ENCODE measurements around the gene DTD2. TPM values are rescaled to one million over a fixed set of nuclear protein-coding genes. Genes with fewer than 3 reads are reported as not detected.
"Not testable (repeated sequence)": the region's sequence is repeated elsewhere in the genome, so short reads cannot be mapped to it uniquely, and the experiment has no call there.

Gene DTD2
- polyA plus RNA-seq, 4 donors, result 5.4 to 16.4 (median 12.4) TPM

- H3K4me3 ChIP-seq (ENCODE audit: low read depth in 1 of 3, low read length in 3 of 3); H3K36me3 ChIP-seq (ENCODE audit: control insufficient read depth in 3 of 3, insufficient read depth in 2 of 3, low read depth in 1 of 3, low read length in 3 of 3); H3K27ac ChIP-seq (ENCODE audit: low read depth in 1 of 3, low read length in 2 of 3); DNase-seq; H3K9me3 ChIP-seq (ENCODE audit: control insufficient read depth in 2 of 2, insufficient read depth in 1 of 2, low read depth in 1 of 2, low read length in 1 of 2); H3K27me3 ChIP-seq (ENCODE audit: control insufficient read depth in 3 of 3, insufficient read depth in 3 of 3, low read length in 3 of 3); H3K4me1 ChIP-seq (ENCODE audit: control insufficient read depth in 3 of 3, insufficient read depth in 2 of 3, low read depth in 1 of 3, low read length in 2 of 3); FAIRE-seq: not testable (repeated sequence)
- whole genome bisulfite sequencing, 3 donors, result 90 to 98% (median 97%) methylated on average over 10 to 43 of the region's 45 CpGs
These were observed 20.1 kb downstream of the DTD2 start for GRCh38 chr14:31437045-31437691.

GRCh38 chr14:31435276-31435675 is 22.0 kb downstream of the DTD2 start:
- FAIRE-seq (no peak), DNase-seq (no peak)
- no peaks in the 10 kb centered on the region for H3K4me1 ChIP-seq (ENCODE audit: control insufficient read depth in 3 of 3, insufficient read depth in 2 of 3, low read depth in 1 of 3, low read length in 2 of 3)
- H3K27me3 ChIP-seq (ENCODE audit: control insufficient read depth in 3 of 3, insufficient read depth in 3 of 3, low read length in 3 of 3), result no peaks in the 10 kb centered on the region
- no peaks in the 10 kb centered on the region for H3K9me3 ChIP-seq (ENCODE audit: control insufficient read depth in 2 of 2, insufficient read depth in 1 of 2, low read depth in 1 of 2, low read length in 1 of 2)
- no peaks in the 10 kb centered on the region for H3K36me3 ChIP-seq (ENCODE audit: control insufficient read depth in 3 of 3, insufficient read depth in 2 of 3, low read depth in 1 of 3, low read length in 3 of 3)
- no peak overlapping the region for H3K4me3 ChIP-seq (ENCODE audit: low read depth in 1 of 3, low read length in 3 of 3)
- no peak overlapping the region for H3K27ac ChIP-seq (ENCODE audit: low read depth in 1 of 3, low read length in 2 of 3)

- H3K4me3 ChIP-seq (ENCODE audit: low read depth in 1 of 3, low read length in 3 of 3), result no peak overlapping the region
- H3K27ac ChIP-seq (ENCODE audit: low read depth in 1 of 3, low read length in 2 of 3), result no peak overlapping the region
- H3K27me3 ChIP-seq (ENCODE audit: control insufficient read depth in 3 of 3, insufficient read depth in 3 of 3, low read length in 3 of 3), result no peaks in the 10 kb centered on the region
- H3K9me3 ChIP-seq (ENCODE audit: control insufficient read depth in 2 of 2, insufficient read depth in 1 of 2, low read depth in 1 of 2, low read length in 1 of 2), result no peaks in the 10 kb centered on the region
- FAIRE-seq (no peak), DNase-seq (no peak)
- H3K36me3 ChIP-seq (ENCODE audit: control insufficient read depth in 3 of 3, insufficient read depth in 2 of 3, low read depth in 1 of 3, low read length in 3 of 3), result peaks cover 0 to 2% (median 0%) of the 10 kb centered on the region in 3 donors
- 96 to 98% (median 97%) methylated on average over 11 of the region's 11 CpGs for WGBS, 3 donors
- H3K4me1 ChIP-seq (ENCODE audit: control insufficient read depth in 3 of 3, insufficient read depth in 2 of 3, low read depth in 1 of 3, low read length in 2 of 3), result no peaks in the 10 kb centered on the region
These were observed 26.6 kb downstream of the DTD2 start for GRCh38 chr14:31430634-31431264.

GRCh38 chr14:31429791-31430190 is 27.5 kb downstream of the DTD2 start:
- 86 to 94% (median 91%) methylated on average over 1 of the region's 1 CpG for WGBS, 3 donors
- Histone ChIP-seq H3K4me3 (ENCODE audit: low read depth in 1 of 3, low read length in 3 of 3) (no peak overlapping the region), H3K27ac (ENCODE audit: low read depth in 1 of 3, low read length in 2 of 3) (no peak overlapping the region), H3K9me3 (ENCODE audit: control insufficient read depth in 2 of 2, insufficient read depth in 1 of 2, low read depth in 1 of 2, low read length in 1 of 2) (no peaks in the 10 kb centered on the region), H3K36me3 (ENCODE audit: control insufficient read depth in 3 of 3, insufficient read depth in 2 of 3, low read depth in 1 of 3, low read length in 3 of 3) (peaks cover 0 to 2% (median 0%) of the 10 kb centered on the region in 3 donors), H3K4me1 (ENCODE audit: control insufficient read depth in 3 of 3, insufficient read depth in 2 of 3, low read depth in 1 of 3, low read length in 2 of 3) (no peaks in the 10 kb centered on the region), H3K27me3 (ENCODE audit: control insufficient read depth in 3 of 3, insufficient read depth in 3 of 3, low read length in 3 of 3) (no peaks in the 10 kb centered on the region)
- DNase-seq (no peak), FAIRE-seq (no peak)

GRCh38 chr14:31428011-31428410 is 29.3 kb downstream of the DTD2 start:
- DNase-seq (no peak), FAIRE-seq (no peak)
- 95 to 97% (median 96%) methylated on average over 1 of the region's 1 CpG for WGBS, 3 donors
- Histone ChIP-seq H3K4me1 (ENCODE audit: control insufficient read depth in 3 of 3, insufficient read depth in 2 of 3, low read depth in 1 of 3, low read length in 2 of 3) (no peaks in the 10 kb centered on the region), H3K27ac (ENCODE audit: low read depth in 1 of 3, low read length in 2 of 3) (no peak overlapping the region), H3K9me3 (ENCODE audit: control insufficient read depth in 2 of 2, insufficient read depth in 1 of 2, low read depth in 1 of 2, low read length in 1 of 2) (no peaks in the 10 kb centered on the region), H3K4me3 (ENCODE audit: low read depth in 1 of 3, low read length in 3 of 3) (no peak overlapping the region), H3K27me3 (ENCODE audit: control insufficient read depth in 3 of 3, insufficient read depth in 3 of 3, low read length in 3 of 3) (no peaks in the 10 kb centered on the region), H3K36me3 (ENCODE audit: control insufficient read depth in 3 of 3, insufficient read depth in 2 of 3, low read depth in 1 of 3, low read length in 3 of 3) (peaks cover 0 to 2% (median 0%) of the 10 kb centered on the region in 3 donors)

- no peaks in the 10 kb centered on the region for H3K9me3 ChIP-seq (ENCODE audit: control insufficient read depth in 2 of 2, insufficient read depth in 1 of 2, low read depth in 1 of 2, low read length in 1 of 2)
- FAIRE-seq (no peak), DNase-seq (no peak)
- H3K27ac ChIP-seq (ENCODE audit: low read depth in 1 of 3, low read length in 2 of 3), result no peak overlapping the region
- peaks cover 0 to 2% (median 0%) of the 10 kb centered on the region in 3 donors for H3K36me3 ChIP-seq (ENCODE audit: control insufficient read depth in 3 of 3, insufficient read depth in 2 of 3, low read depth in 1 of 3, low read length in 3 of 3)
- 69 to 79% (median 77%) methylated on average over 2 of the region's 2 CpGs for WGBS, 3 donors
- no peaks in the 10 kb centered on the region for H3K4me1 ChIP-seq (ENCODE audit: control insufficient read depth in 3 of 3, insufficient read depth in 2 of 3, low read depth in 1 of 3, low read length in 2 of 3)
- no peak overlapping the region for H3K4me3 ChIP-seq (ENCODE audit: low read depth in 1 of 3, low read length in 3 of 3)
- H3K27me3 ChIP-seq (ENCODE audit: control insufficient read depth in 3 of 3, insufficient read depth in 3 of 3, low read length in 3 of 3), result no peaks in the 10 kb centered on the region
These were observed 30.6 kb downstream of the DTD2 start for GRCh38 chr14:31426663-31427062.

- Histone ChIP-seq H3K9me3 (ENCODE audit: control insufficient read depth in 2 of 2, insufficient read depth in 1 of 2, low read depth in 1 of 2, low read length in 1 of 2) (no peaks in the 10 kb centered on the region), H3K27ac (ENCODE audit: low read depth in 1 of 3, low read length in 2 of 3) (no peak overlapping the region), H3K27me3 (ENCODE audit: control insufficient read depth in 3 of 3, insufficient read depth in 3 of 3, low read length in 3 of 3) (no peaks in the 10 kb centered on the region), H3K4me1 (ENCODE audit: control insufficient read depth in 3 of 3, insufficient read depth in 2 of 3, low read depth in 1 of 3, low read length in 2 of 3) (peaks cover 0 to under 1% (median 0%) of the 10 kb centered on the region in 3 donors), H3K36me3 (ENCODE audit: control insufficient read depth in 3 of 3, insufficient read depth in 2 of 3, low read depth in 1 of 3, low read length in 3 of 3) (peaks cover 0 to 2% (median 0%) of the 10 kb centered on the region in 3 donors), H3K4me3 (ENCODE audit: low read depth in 1 of 3, low read length in 3 of 3) (no peak overlapping the region)
- no peak for FAIRE-seq
- DNase-seq, result no peak
These were observed 31.4 kb downstream of the DTD2 start for GRCh38 chr14:31425905-31426304.

- peaks cover 0 to 7% (median 0%) of the 10 kb centered on the region in 3 donors for H3K36me3 ChIP-seq (ENCODE audit: control insufficient read depth in 3 of 3, insufficient read depth in 2 of 3, low read depth in 1 of 3, low read length in 3 of 3)
- FAIRE-seq, result no peak
- H3K9me3 ChIP-seq (ENCODE audit: control insufficient read depth in 2 of 2, insufficient read depth in 1 of 2, low read depth in 1 of 2, low read length in 1 of 2), result no peaks in the 10 kb centered on the region
- no peak for DNase-seq
- H3K27me3 ChIP-seq (ENCODE audit: control insufficient read depth in 3 of 3, insufficient read depth in 3 of 3, low read length in 3 of 3), result no peaks in the 10 kb centered on the region
- no peak overlapping the region for H3K27ac ChIP-seq (ENCODE audit: low read depth in 1 of 3, low read length in 2 of 3)
- H3K4me1 ChIP-seq (ENCODE audit: control insufficient read depth in 3 of 3, insufficient read depth in 2 of 3, low read depth in 1 of 3, low read length in 2 of 3), result peaks cover 0 to 3% (median 0%) of the 10 kb centered on the region in 3 donors
- H3K4me3 ChIP-seq (ENCODE audit: low read depth in 1 of 3, low read length in 3 of 3), result no peak overlapping the region
- WGBS, 3 donors, result 78 to 86% (median 83%) methylated on average over 5 of the region's 5 CpGs
These were observed 36.1 kb downstream of the DTD2 start for GRCh38 chr14:31421200-31421599.

All from small intestine (tissue), 7 donors.